Muscle of leg (tissue), 11 donors: ENCODE results near the gene LIN28B. TPM values are rescaled to one million over a fixed set of nuclear protein-coding genes. Genes with fewer than 3 reads are reported as not detected.
"Not testable (repeated sequence)": the region's sequence is repeated elsewhere in the genome, so short reads cannot be mapped to it uniquely, and the experiment has no call there.

Source experiments
- DNase-seq: peaks from one replicate; pipeline ENCODE4 v3.0.0; 2013
- H3K27ac ChIP-seq: one replicate; pipeline ENCODE4 v1.5.1; 2013; ENCODE audit warnings: mild to moderate bottlenecking, low read length, control low read depth
- H3K27me3 ChIP-seq: one replicate; pipeline ENCODE4 v1.6.1; 2013; ENCODE audit warnings: low read length; ENCODE audit not compliant: control insufficient read depth, insufficient read depth
- H3K36me3 ChIP-seq: one replicate; pipeline ENCODE4 v1.6.1; 2013; ENCODE audit warnings: low read length; ENCODE audit not compliant: control insufficient read depth, insufficient read depth
- H3K4me1 ChIP-seq: one replicate; pipeline ENCODE4 v1.6.1; 2013; ENCODE audit warnings: low read length; ENCODE audit not compliant: control insufficient read depth, insufficient read depth
- H3K4me3 ChIP-seq: one replicate; pipeline ENCODE4 v1.5.1; 2013; ENCODE audit warnings: low read length, control low read depth
- H3K9me3 ChIP-seq: replicated peaks from 2 replicates; pipeline ENCODE4 v1.6.1; 2013; ENCODE audit warnings: low read depth, low read length; ENCODE audit not compliant: control insufficient read depth
- WGBS: methylation state at CpG from one replicate; pipeline ENCODE4 v1.1.5; 2013; ENCODE audit warnings: missing lambda C conversion rate; ENCODE audit not compliant: insufficient coverage; 5-methylcytosine and 5-hydroxymethylcytosine counted together
- polyA plus RNA-seq, 8 donors: library from polyadenylated mRNA; unstranded; fragments of 120-200 nt; gene quantifications; one replicate each; pipeline versions ENCODE4 v1.2.1 to v1.2.3, GENCODE V29; 2013; ENCODE audit warnings: inconsistent platforms in 1 of 8, low replicate concordance in 1 of 8; ENCODE audit not compliant: insufficient read length in 8 of 8, insufficient read depth in 1 of 8
- total RNA-seq: library from RNA; stranded (reverse); fragments of 120-200 nt; gene quantifications from one replicate; pipeline ENCODE4 v1.2.4, GENCODE V29; 2013

The LIN28B gene
- total and polyA plus RNA-seq, 9 donors = 0.04 to 0.12 (median 0.09) TPM

GRCh38 chr6:105013459-105013858 is 56.6 kb downstream of the LIN28B start:
- not testable (repeated sequence) for H3K4me1 ChIP-seq, H3K4me3 ChIP-seq, H3K27ac ChIP-seq, H3K36me3 ChIP-seq, H3K27me3 ChIP-seq, H3K9me3 ChIP-seq, DNase-seq
- no CpG with 5 or more reads among the region's 4 CpGs for whole genome bisulfite sequencing

GRCh38 chr6:105014448-105014847 is 57.5 kb downstream of the LIN28B start:
- H3K4me1 ChIP-seq = no peaks in the 10 kb centered on the region
- no peaks in the 10 kb centered on the region for H3K27me3 ChIP-seq
- 50% methylated on average over 1 of the region's 3 CpGs for WGBS
- H3K4me3 ChIP-seq = no peak overlapping the region
- DNase-seq = no peak
- H3K27ac ChIP-seq = no peak overlapping the region
- H3K9me3 ChIP-seq = no peaks in the 10 kb centered on the region
- H3K36me3 ChIP-seq = no peaks in the 10 kb centered on the region

- DNase-seq = no peak
- Histone ChIP-seq H3K4me3 (no peak overlapping the region), H3K27ac (no peak overlapping the region), H3K9me3 (no peaks in the 10 kb centered on the region), H3K27me3 (no peaks in the 10 kb centered on the region), H3K4me1 (no peaks in the 10 kb centered on the region), H3K36me3 (no peaks in the 10 kb centered on the region)
These were observed 58.0 kb downstream of the LIN28B start for GRCh38 chr6:105014954-105015353.

- H3K4me1 ChIP-seq = no peaks in the 10 kb centered on the region
- no peaks in the 10 kb centered on the region for H3K9me3 ChIP-seq
- no peaks in the 10 kb centered on the region for H3K36me3 ChIP-seq
- WGBS = no CpG with 5 or more reads among the region's 2 CpGs
- H3K27ac ChIP-seq = no peak overlapping the region
- H3K4me3 ChIP-seq = no peak overlapping the region
- peak; percentile 59 for DNase-seq
- H3K27me3 ChIP-seq = no peaks in the 10 kb centered on the region
These were observed 58.6 kb downstream of the LIN28B start for GRCh38 chr6:105015482-105015881.

GRCh38 chr6:105019285-105019684 is 62.4 kb downstream of the LIN28B start:
- Histone ChIP-seq H3K36me3 (no peaks in the 10 kb centered on the region), H3K4me1 (no peaks in the 10 kb centered on the region), H3K4me3 (no peak overlapping the region), H3K27ac (no peak overlapping the region), H3K27me3 (no peaks in the 10 kb centered on the region), H3K9me3 (no peaks in the 10 kb centered on the region)
- no CpG with 5 or more reads among the region's 2 CpGs for WGBS
- no peak for DNase-seq

GRCh38 chr6:105021399-105021798 is 64.5 kb downstream of the LIN28B start:
- H3K4me3 ChIP-seq = no peak overlapping the region
- no peaks in the 10 kb centered on the region for H3K4me1 ChIP-seq
- no peaks in the 10 kb centered on the region for H3K27me3 ChIP-seq
- no peaks in the 10 kb centered on the region for H3K9me3 ChIP-seq
- no peak overlapping the region for H3K27ac ChIP-seq
- DNase-seq = no peak
- WGBS = no CpG with 5 or more reads among the region's 3 CpGs
- H3K36me3 ChIP-seq = no peaks in the 10 kb centered on the region

GRCh38 chr6:105022416-105022815 is 65.5 kb downstream of the LIN28B start:
- H3K9me3 ChIP-seq = no peaks in the 10 kb centered on the region
- no peaks in the 10 kb centered on the region for H3K4me1 ChIP-seq
- no peaks in the 10 kb centered on the region for H3K27me3 ChIP-seq
- H3K4me3 ChIP-seq = no peak overlapping the region
- WGBS = 100% methylated on average over 1 of the region's 1 CpG
- DNase-seq = no peak
- H3K36me3 ChIP-seq = no peaks in the 10 kb centered on the region
- no peak overlapping the region for H3K27ac ChIP-seq

GRCh38 chr6:105024803-105025202 is 67.9 kb downstream of the LIN28B start:
- no peak for DNase-seq
- Histone ChIP-seq H3K4me1 (no peaks in the 10 kb centered on the region), H3K9me3 (no peaks in the 10 kb centered on the region), H3K27me3 (no peaks in the 10 kb centered on the region), H3K36me3 (no peaks in the 10 kb centered on the region), H3K4me3 (no peak overlapping the region), H3K27ac (no peak overlapping the region)
- WGBS = no CpG with 5 or more reads among the region's 3 CpGs

GRCh38 chr6:105028898-105029297 is 72.0 kb downstream of the LIN28B start:
- Histone ChIP-seq H3K27me3 (no peaks in the 10 kb centered on the region), H3K4me3 (no peak overlapping the region), H3K4me1 (no peaks in the 10 kb centered on the region), H3K36me3 (no peaks in the 10 kb centered on the region), H3K9me3 (no peaks in the 10 kb centered on the region), H3K27ac (no peak overlapping the region)
- DNase-seq = no peak
- WGBS = 94% methylated on average over 4 of the region's 4 CpGs

- no CpG with 5 or more reads among the region's 2 CpGs for WGBS
- Histone ChIP-seq H3K27me3 (no peaks in the 10 kb centered on the region), H3K4me1 (no peaks in the 10 kb centered on the region), H3K36me3 (no peaks in the 10 kb centered on the region), H3K27ac (no peak overlapping the region), H3K9me3 (no peaks in the 10 kb centered on the region), H3K4me3 (no peak overlapping the region)
- DNase-seq = no peak
These were observed 72.7 kb downstream of the LIN28B start for GRCh38 chr6:105029581-105029980.

GRCh38 chr6:105034470-105034869 is 77.6 kb downstream of the LIN28B start:
- Histone ChIP-seq H3K27me3 (no peaks in the 10 kb centered on the region), H3K4me1 (no peaks in the 10 kb centered on the region), H3K36me3 (no peaks in the 10 kb centered on the region), H3K9me3 (no peaks in the 10 kb centered on the region), H3K4me3 (no peak overlapping the region), H3K27ac (no peak overlapping the region)
- no CpG with 5 or more reads among the region's 1 CpG for WGBS
- no peak for DNase-seq
